LNCaP clone FGC (cell line): Measurements from ENCODE around the gene DCAF8.

Experiments
- DNase-seq: peaks from one replicate; pipeline ENCODE4 v3.0.0-alpha.2; 2011; ENCODE audit warnings: low read depth
- H3K4me3 ChIP-seq: 2 replicates; pipeline ENCODE4 v1.5.1; 2011; ENCODE audit warnings: mild to moderate bottlenecking, low read depth, low read length, control low read depth
- CTCF ChIP-seq: IDR thresholded peaks from 2 replicates; pipeline ENCODE4 v1.5.1; 2012; ENCODE audit warnings: mild to moderate bottlenecking; ENCODE audit not compliant: control insufficient read depth, insufficient read depth; ENCODE audit errors: extremely low read depth

DCAF8 gene

GRCh38 chr1:160261893-160262794 lies at the start of gene DCAF8:
Gene DCAF8, minus strand, starts transcription at chr1:160262549. Its CDS starts 18,541 bp downstream, at chr1:160244008.
- no peak for TF ChIP-seq CTCF
- peak; percentile 90 for DNase-seq
- H3K4me3 ChIP-seq, result peak within 1 kb of the TSS; percentile 100

GRCh38 chr1:160309571-160309970 lies 47.2 kb upstream of the DCAF8 start:
- H3K4me3 ChIP-seq, result no peak overlapping the region
- no peak for DNase-seq
- TF ChIP-seq CTCF, result no peak

- no peak overlapping the region for H3K4me3 ChIP-seq
- TF ChIP-seq CTCF, result no peak
- no peak for DNase-seq
These were observed 46.8 kb upstream of the DCAF8 start for GRCh38 chr1:160309185-160309557.

GRCh38 chr1:160308451-160309184 lies 46.3 kb upstream of the DCAF8 start:
- no peak for DNase-seq
- TF ChIP-seq CTCF, result no peak
- H3K4me3 ChIP-seq, result no peak overlapping the region

- DNase-seq, result no peak
- H3K4me3 ChIP-seq, result no peak overlapping the region
- no peak for TF ChIP-seq CTCF
These were observed 44.9 kb upstream of the DCAF8 start for GRCh38 chr1:160307118-160307791.

GRCh38 chr1:160300173-160300572 lies 37.8 kb upstream of the DCAF8 start:
- TF ChIP-seq CTCF, result no peak

More at GRCh38 chr1:160300173-160300572, 37.8 kb upstream of the DCAF8 start:
- no peak for DNase-seq
- no peak overlapping the region for H3K4me3 ChIP-seq
